Left ventricle myocardium inferior (tissue), 1 donor: ENCODE data around the gene TRIM66. TPM values are rescaled to one million over a fixed set of nuclear protein-coding genes. Genes with fewer than 3 reads are reported as not detected.

Experiments
- DNase-seq: peaks from one replicate; pipeline ENCODE4 v3.0.0-alpha.2; 2020
- H3K27ac ChIP-seq: fragments of 200-600 bp; replicated peaks from 2 replicates; pipeline ENCODE4 v1.8.0; 2021
- H3K27me3 ChIP-seq: fragments of 200-600 bp; 2 replicates; pipeline ENCODE4 v1.8.0; 2021; ENCODE audit warnings: low read depth
- H3K36me3 ChIP-seq: fragments of 200-600 bp; 2 replicates; pipeline ENCODE4 v1.8.0; 2021
- H3K4me1 ChIP-seq: fragments of 200-600 bp; 2 replicates; pipeline ENCODE4 v1.8.0; 2021
- H3K4me3 ChIP-seq: fragments of 200-600 bp; 2 replicates; pipeline ENCODE4 v1.8.0; 2021; ENCODE audit warnings: mild to moderate bottlenecking, moderate library complexity
- H3K9me3 ChIP-seq: fragments of 200-600 bp; replicated peaks from 2 replicates; pipeline ENCODE4 v1.8.0; 2021
- intact Hi-C: fragments of 100-400 bp; cut with micrococcal nuclease; formaldehyde crosslinking; loops from one replicate; pipeline ENCODE4 v1.11.0; 2022
- total RNA-seq: library from RNA; stranded (reverse); fragmentation: NEBNext Ultra II Directional; extraction: Animal tissue kit (Norgen Biotek cat#: 25700); gene quantifications from one replicate; pipeline ENCODE4 v1.2.1, GENCODE V29; 2021
- TF ChIP-seq, protein P1 (sequence below): fragments of 200-600 bp; IDR thresholded peaks from 2 replicates; pipeline ENCODE4 v1.8.0; 2021; ENCODE audit warnings: antibody characterized with exemption, mild to moderate bottlenecking, borderline replicate concordance
- donor health status: DM: no; HTN: yes; CAD: no; lungs with severe emphysema.

TRIM66 gene
- total RNA-seq, 1 donor from 2014 or later = 4.1 TPM

DNA sequence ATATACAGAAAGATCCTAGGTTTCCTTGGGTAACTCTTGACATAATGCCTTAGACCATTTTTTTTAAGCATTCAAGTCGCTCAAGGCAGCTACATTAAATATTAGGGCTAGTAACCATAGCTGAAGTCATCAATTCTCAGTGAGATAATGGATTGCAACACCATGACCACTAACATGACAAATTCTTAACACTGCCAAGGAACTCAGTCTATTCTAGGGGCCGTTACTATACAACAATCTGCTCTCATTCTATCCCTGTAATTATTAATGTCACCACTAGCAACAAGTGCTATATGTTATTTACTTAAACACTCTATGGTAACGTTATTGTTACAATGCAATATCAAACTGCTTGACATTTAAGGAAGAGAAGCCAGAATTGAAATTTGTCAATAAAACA, 85.3 kb downstream of the TRIM66 start:
- no peak for DNase-seq
- H3K27me3 ChIP-seq = peaks cover 39% of the 10 kb centered on the region
- no peaks in the 10 kb centered on the region for H3K9me3 ChIP-seq
- H3K36me3 ChIP-seq = no peaks in the 10 kb centered on the region
- no peak overlapping the region for H3K27ac ChIP-seq
- intact Hi-C loops = no loop called here
- H3K4me1 ChIP-seq = peaks cover 15% of the 10 kb centered on the region
- no peak overlapping the region for H3K4me3 ChIP-seq
- TF ChIP-seq, protein P1, sequence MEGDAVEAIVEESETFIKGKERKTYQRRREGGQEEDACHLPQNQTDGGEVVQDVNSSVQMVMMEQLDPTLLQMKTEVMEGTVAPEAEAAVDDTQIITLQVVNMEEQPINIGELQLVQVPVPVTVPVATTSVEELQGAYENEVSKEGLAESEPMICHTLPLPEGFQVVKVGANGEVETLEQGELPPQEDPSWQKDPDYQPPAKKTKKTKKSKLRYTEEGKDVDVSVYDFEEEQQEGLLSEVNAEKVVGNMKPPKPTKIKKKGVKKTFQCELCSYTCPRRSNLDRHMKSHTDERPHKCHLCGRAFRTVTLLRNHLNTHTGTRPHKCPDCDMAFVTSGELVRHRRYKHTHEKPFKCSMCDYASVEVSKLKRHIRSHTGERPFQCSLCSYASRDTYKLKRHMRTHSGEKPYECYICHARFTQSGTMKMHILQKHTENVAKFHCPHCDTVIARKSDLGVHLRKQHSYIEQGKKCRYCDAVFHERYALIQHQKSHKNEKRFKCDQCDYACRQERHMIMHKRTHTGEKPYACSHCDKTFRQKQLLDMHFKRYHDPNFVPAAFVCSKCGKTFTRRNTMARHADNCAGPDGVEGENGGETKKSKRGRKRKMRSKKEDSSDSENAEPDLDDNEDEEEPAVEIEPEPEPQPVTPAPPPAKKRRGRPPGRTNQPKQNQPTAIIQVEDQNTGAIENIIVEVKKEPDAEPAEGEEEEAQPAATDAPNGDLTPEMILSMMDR = no peak

DNA sequence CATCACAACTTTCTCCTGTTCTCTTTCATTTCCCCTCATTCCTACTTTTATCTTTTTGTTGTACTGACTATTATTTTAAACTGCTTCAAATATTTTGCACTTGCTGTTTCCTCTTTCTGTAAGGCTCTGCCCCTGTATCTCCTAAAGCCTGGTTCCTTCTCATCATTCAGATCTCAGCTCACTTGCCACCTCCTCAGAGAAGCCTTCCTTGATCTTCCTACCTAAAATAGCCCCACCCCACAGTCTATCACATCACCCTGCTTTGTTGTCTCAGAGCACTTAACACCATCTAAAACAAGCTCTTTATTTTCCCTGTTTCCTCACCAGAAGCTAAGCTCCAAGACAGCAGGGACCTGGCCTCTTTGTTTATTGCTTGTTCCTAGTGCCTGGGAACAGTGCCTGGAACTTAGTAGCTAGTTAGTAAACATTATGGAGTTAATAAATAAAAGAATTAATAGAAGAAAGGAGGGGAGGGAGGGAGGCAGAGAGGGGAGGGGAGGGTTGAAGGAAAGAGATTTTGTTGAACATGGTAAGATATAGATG, 85.9 kb downstream of the TRIM66 start:
- peaks cover 39% of the 10 kb centered on the region for H3K27me3 ChIP-seq
- DNase-seq = no peak
- H3K9me3 ChIP-seq = no peaks in the 10 kb centered on the region
- no peak overlapping the region for H3K27ac ChIP-seq
- TF ChIP-seq, protein P1 = no peak
- H3K36me3 ChIP-seq = no peaks in the 10 kb centered on the region
- no peak overlapping the region for H3K4me3 ChIP-seq
- intact Hi-C loops = no loop called here
- H3K4me1 ChIP-seq = peaks cover 15% of the 10 kb centered on the region

GRCh38 chr11:8593935-8594909, 88.2 kb downstream of the TRIM66 start, which contains the start of gene STK33:
Gene STK33 (minus strand): TSS chr11:8594228. CDS start chr11:8474905, 119,323 bp downstream.
- Histone ChIP-seq H3K9me3 (no peaks in the 10 kb centered on the region), H3K4me3 (peak within 1 kb of the TSS; percentile 77), H3K27me3 (peaks cover 47% of the 10 kb centered on the region), H3K4me1 (peaks cover 15% of the 10 kb centered on the region), H3K36me3 (no peaks in the 10 kb centered on the region), H3K27ac (peak within 1 kb of the TSS; percentile 77)
- intact Hi-C loops = no loop called here
- TF ChIP-seq, protein P1 = no peak
- peak; percentile 59 for DNase-seq

DNA sequence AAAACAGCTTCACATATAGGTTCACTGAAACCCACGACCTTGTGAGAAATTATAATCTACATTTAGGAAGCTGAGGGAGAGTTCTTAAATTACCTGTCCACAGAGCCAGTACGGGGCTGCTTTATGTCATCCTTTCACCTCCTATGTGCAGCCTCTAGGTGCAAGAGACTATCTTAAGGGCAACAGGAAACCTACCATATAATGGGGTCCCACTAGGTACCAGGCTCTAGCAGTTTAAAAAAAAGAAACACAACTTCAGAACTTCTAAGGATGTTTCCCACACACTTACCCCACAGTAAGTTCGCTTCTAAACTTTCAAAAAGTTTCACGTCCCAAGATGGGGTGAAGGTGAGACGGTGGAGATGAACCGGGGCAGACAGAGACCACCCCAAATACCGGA, 89.0 kb downstream of the TRIM66 start:
- H3K4me3 ChIP-seq = peak overlapping the region; percentile 77

DNA sequence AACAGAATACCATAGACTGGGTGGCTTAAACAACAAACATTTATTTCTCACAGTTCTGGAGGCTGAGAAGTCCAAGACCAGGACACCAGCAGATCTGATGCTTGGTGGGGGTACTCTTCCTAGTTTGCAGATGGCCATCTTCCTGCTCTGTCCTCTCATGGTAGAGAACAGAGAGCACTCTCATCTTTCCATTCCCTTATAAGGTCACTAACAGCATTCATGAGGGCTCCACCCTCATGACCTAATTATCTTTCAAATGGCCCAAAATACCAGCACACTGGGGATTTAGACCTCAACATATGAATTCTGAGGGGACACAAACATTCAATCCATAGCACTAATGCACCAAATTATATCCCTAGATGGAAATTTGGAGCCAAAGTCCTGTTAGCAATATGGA, 94.5 kb downstream of the TRIM66 start:
- peaks cover 6% of the 10 kb centered on the region for H3K4me1 ChIP-seq
- peaks cover 6% of the 10 kb centered on the region for H3K9me3 ChIP-seq
- intact Hi-C loops = no loop called here
- TF ChIP-seq, protein P1 = no peak
- peaks cover 13% of the 10 kb centered on the region for H3K27me3 ChIP-seq
- no peaks in the 10 kb centered on the region for H3K36me3 ChIP-seq
- H3K27ac ChIP-seq = no peak overlapping the region
- no peak for DNase-seq
- H3K4me3 ChIP-seq = no peak overlapping the region

More for the DNA sequence above, 89.0 kb downstream of the TRIM66 start:
- Histone ChIP-seq H3K4me1 (peaks cover 15% of the 10 kb centered on the region), H3K9me3 (no peaks in the 10 kb centered on the region), H3K27ac (peak overlapping the region; percentile 77), H3K36me3 (no peaks in the 10 kb centered on the region), H3K27me3 (peaks cover 47% of the 10 kb centered on the region)
- intact Hi-C loops = no loop called here
- DNase-seq = no peak
- TF ChIP-seq, protein P1 = no peak
